Vagina (tissue), 2 donors: ENCODE measurements around the gene RIOX2.

Source experiments
- CTCF ChIP-seq, 3 experiments: fragments of 450-650 bp in 2 of 3; fragments of 200-600 bp in 1 of 3; sonication (generic) in 1 of 3; IDR thresholded peaks; one replicate each; pipeline ENCODE4 v1.5.1; 2017 to 2019; ENCODE audit warnings: antibody characterized with exemption in 3 of 3, mild to moderate bottlenecking in 2 of 3, moderate library complexity in 2 of 3
- POLR2A ChIP-seq, 2 donors: fragments of 450-650 bp; IDR thresholded peaks; one replicate each; pipeline ENCODE4 v1.6.1; 2017; ENCODE audit warnings: antibody characterized with exemption in 2 of 2, mild to moderate bottlenecking in 2 of 2, moderate library complexity in 2 of 2

- TF ChIP-seq CTCF (IDR thresholded peaks at IDR 0.05): no peak
- no peak for TF ChIP-seq POLR2A (IDR thresholded peaks at IDR 0.05)
Measured at GRCh38 chr3:97983933-97984491, 11.8 kb upstream of the RIOX2 start.
